PC-3 (cell line): Measurements from ENCODE around the gene GNAI2. TPM values are rescaled to one million over a fixed set of nuclear protein-coding genes. Genes with fewer than 3 reads are reported as not detected.

Source experiments
- ATAC-seq: fragments of 200-7000 bp; cut with Tn5 transposase; 2 replicates; pipeline ENCODE4 v1.9.1; 2020; ENCODE audit warnings: mild to moderate bottlenecking, moderate library complexity
- BruUV-seq: library from RNA; stranded (reverse); fragments of 400-500 nt; replicated peaks from 2 replicates; lab custom pipeline; 2021; lab: Mats Ljungman, UMichigan
- CTCF ChIA-PET: fragments of 300-600 bp; sonication (Branson Sonifier 250); formaldehyde crosslinking; loops from one replicate; lab custom pipeline; 2022; ENCODE audit warnings: antibody characterized with exemption; lab: Charles Lee
- POLR2A ChIA-PET: fragments of 300-600 bp; sonication (Branson Sonifier 250); formaldehyde crosslinking; loops from one replicate; lab custom pipeline; 2022; ENCODE audit warnings: antibody characterized with exemption; ENCODE audit not compliant: unreplicated experiment; lab: Charles Lee
- DNase-seq: peaks from one replicate; pipeline ENCODE4 v3.0.0-alpha.2; 2015
- H2AFZ ChIP-seq: fragments of 300-600 bp; sonication (generic); 2 replicates; pipeline ENCODE4 v1.6.0; 2016; ENCODE audit warnings: antibody characterized with exemption, low read length
- H3F3A ChIP-seq: fragments of 300-600 bp; sonication (generic); one replicate; pipeline ENCODE4 v1.6.0; 2017; ENCODE audit warnings: antibody characterized with exemption, low read length, control low read depth, mild to moderate bottlenecking; ENCODE audit not compliant: unreplicated experiment
- H3K27ac ChIP-seq: fragments of 300-600 bp; sonication (generic); 2 replicates; pipeline ENCODE4 v1.5.1; 2016; ENCODE audit warnings: mild to moderate bottlenecking, low read length
- H3K27me3 ChIP-seq: fragments of 300-600 bp; sonication (generic); 2 replicates; pipeline ENCODE4 v1.6.1; 2016; ENCODE audit warnings: low read length, mixed read lengths
- H3K36me3 ChIP-seq: fragments of 300-600 bp; sonication (generic); 2 replicates; pipeline ENCODE4 v1.6.1; 2016; ENCODE audit warnings: low read depth, mixed run types, low read length, mixed read lengths
- H3K4me1 ChIP-seq: fragments of 300-600 bp; sonication (generic); 2 replicates; pipeline ENCODE4 v1.5.1; 2016; ENCODE audit warnings: low read length; ENCODE audit not compliant: insufficient read depth
- H3K4me2 ChIP-seq: fragments of 300-600 bp; sonication (generic); 2 replicates; pipeline ENCODE4 v1.6.0; 2016; ENCODE audit warnings: low read length
- H3K4me3 ChIP-seq: fragments of 300-600 bp; sonication (generic); 2 replicates; pipeline ENCODE4 v1.5.1; 2016; ENCODE audit warnings: mild to moderate bottlenecking, low read length, mixed read lengths
- H3K79me2 ChIP-seq: fragments of 300-600 bp; sonication (generic); 2 replicates; pipeline ENCODE4 v1.6.1; 2017; ENCODE audit warnings: low read length, mixed read lengths
- H3K9ac ChIP-seq: fragments of 300-600 bp; sonication (generic); 2 replicates; pipeline ENCODE4 v1.6.0; 2016; ENCODE audit warnings: mild to moderate bottlenecking, low read length
- H3K9me2 ChIP-seq: fragments of 300-600 bp; sonication (generic); replicated peaks from 2 replicates; pipeline ENCODE4 v1.6.1; 2016; ENCODE audit warnings: mixed run types, low read length, mixed read lengths
- H3K9me3 ChIP-seq: fragments of 300-600 bp; sonication (generic); 2 replicates; pipeline ENCODE4 v1.6.1; 2016; ENCODE audit warnings: low read length, mixed read lengths
- H4K20me1 ChIP-seq: fragments of 300-600 bp; sonication (generic); 2 replicates; pipeline ENCODE4 v1.6.1; 2016; ENCODE audit warnings: low read length, mixed read lengths
- EZH2 ChIP-seq: fragments of 300-600 bp; sonication (generic); IDR thresholded peaks from one replicate; pipeline ENCODE4 v1.6.1; 2017; ENCODE audit warnings: antibody characterized with exemption, mild to moderate bottlenecking, low read length; ENCODE audit not compliant: unreplicated experiment
- EZH2phosphoT487 ChIP-seq: fragments of 300-600 bp; sonication (generic); IDR thresholded peaks from 2 replicates; pipeline ENCODE4 v1.6.1; 2018; ENCODE audit warnings: mild to moderate bottlenecking, antibody characterized with exemption, low read length, borderline replicate concordance
- intact Hi-C: fragments of 100-400 bp; cut with micrococcal nuclease; formaldehyde crosslinking; loops from 2 replicates; pipeline ENCODE4 v1.9.0; 2023
- total RNA-seq: library from RNA; depleted of rRNA; stranded (reverse); fragments of >200 nt; gene quantifications from 2 replicates; pipeline ENCODE4 v1.2.3, GENCODE V29; 2014
- TF ChIP-seq, protein P1 (sequence below): fragments of 300-600 bp; sonication (generic); conservative IDR thresholded peaks from 2 replicates; pipeline ENCODE4 v1.5.1; 2017; ENCODE audit warnings: antibody characterized with exemption, low read depth, mild to moderate bottlenecking, low read length

GNAI2 gene
- total RNA-seq, 1 experiment from 2014 or later = 221 TPM

DNA sequence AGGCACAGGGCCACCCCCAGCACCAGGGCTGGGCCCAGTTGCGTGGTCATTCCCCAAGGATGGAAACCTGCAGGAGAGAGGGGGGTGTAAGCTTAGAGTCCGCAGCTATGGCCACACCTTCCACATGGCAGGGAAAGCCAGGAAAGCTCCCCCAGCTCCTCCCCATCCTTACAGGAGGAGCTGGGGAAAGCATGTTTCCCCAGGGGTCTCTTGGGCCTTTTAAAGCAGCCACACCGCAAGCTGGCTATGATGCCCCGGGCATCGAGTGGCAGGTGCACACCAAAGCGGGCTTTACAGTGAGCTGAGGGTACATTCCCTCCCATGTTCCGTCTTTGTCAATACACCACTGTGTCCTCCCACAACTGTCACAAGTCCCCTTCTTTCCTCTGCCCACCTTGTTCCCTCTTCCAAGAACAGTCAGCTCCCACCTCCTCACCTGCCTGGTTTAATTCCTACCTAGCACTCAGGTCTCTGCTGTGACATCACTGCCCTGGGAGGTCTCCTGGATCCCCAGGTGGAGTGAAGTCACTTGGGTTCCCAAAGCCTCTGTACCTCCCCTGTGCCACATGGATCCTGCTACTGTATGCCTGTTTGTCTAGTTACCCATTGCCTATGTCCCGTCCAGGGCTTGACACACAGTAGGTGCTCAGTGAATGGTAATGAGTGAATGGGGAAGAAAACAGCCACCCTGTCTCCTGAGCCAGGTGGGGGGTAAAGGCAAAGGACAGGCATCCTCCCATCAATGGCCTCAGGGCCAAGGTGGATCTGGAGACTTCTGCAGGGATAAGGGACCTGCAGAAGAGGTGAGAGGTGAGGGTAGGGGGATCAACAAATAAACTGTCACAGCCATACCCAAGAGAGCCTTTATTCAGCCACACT is 59.8 kb downstream of the GNAI2 start:
- Histone ChIP-seq H3K9me3 (no peaks in the 10 kb centered on the region), H2AFZ (no peak overlapping the region), H3K4me2 (no peak overlapping the region), H3K27me3 (no peaks in the 10 kb centered on the region), H3K27ac (no peak overlapping the region), H3K79me2 (peaks cover 28% of the 10 kb centered on the region), H3K36me3 (no peaks in the 10 kb centered on the region), H3K4me3 (no peak overlapping the region), H3K4me1 (peaks cover 26% of the 10 kb centered on the region), H3K9me2 (no peaks in the 10 kb centered on the region), H4K20me1 (no peaks in the 10 kb centered on the region), H3F3A (no peaks in the 10 kb centered on the region), H3K9ac (no peak overlapping the region)
- ATAC-seq (no peak), DNase-seq (no peak)
- intact Hi-C loops = no loop called here
- TF ChIP-seq, protein P1, sequence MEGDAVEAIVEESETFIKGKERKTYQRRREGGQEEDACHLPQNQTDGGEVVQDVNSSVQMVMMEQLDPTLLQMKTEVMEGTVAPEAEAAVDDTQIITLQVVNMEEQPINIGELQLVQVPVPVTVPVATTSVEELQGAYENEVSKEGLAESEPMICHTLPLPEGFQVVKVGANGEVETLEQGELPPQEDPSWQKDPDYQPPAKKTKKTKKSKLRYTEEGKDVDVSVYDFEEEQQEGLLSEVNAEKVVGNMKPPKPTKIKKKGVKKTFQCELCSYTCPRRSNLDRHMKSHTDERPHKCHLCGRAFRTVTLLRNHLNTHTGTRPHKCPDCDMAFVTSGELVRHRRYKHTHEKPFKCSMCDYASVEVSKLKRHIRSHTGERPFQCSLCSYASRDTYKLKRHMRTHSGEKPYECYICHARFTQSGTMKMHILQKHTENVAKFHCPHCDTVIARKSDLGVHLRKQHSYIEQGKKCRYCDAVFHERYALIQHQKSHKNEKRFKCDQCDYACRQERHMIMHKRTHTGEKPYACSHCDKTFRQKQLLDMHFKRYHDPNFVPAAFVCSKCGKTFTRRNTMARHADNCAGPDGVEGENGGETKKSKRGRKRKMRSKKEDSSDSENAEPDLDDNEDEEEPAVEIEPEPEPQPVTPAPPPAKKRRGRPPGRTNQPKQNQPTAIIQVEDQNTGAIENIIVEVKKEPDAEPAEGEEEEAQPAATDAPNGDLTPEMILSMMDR = no peak
- TF ChIP-seq EZH2phosphoT487 = no peak
- no peak for TF ChIP-seq EZH2
- POLR2A ChIA-PET = no interaction called here
- CTCF ChIA-PET = no interaction called here
- BruUV-seq = no TSS peak

DNA sequence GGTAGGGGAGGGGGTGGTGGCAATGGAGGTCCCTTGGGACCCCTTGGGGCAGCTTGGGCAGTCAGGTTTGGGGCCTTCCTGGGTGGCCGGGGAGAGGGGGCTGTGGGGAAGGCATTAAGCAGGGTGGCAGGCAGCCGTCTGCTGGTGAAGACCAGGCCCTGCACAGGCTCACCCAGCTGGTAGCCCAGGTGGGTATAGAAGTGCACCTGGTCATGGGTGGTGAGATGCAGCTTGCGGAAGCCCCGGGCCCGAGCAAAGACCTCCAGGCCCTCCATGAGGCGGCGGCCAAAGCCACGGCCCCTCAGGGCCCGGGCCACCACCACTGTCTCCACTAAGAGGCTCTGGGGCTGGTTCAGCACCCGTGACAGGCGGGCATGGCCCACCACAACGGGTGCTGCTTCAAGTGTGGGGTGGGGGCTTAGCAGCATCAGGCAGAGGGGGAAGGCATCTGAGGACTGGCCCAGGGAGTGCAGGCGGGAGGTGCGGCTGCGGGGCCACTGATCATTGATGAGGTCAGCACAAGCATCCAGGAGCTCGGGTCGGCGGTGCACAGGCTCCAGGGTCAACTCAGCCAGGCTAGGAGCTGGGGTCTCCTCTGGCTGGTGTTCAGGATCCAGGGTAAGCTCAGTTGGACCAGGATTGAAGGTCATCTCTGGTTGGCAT is 60.8 kb downstream of the GNAI2 start:
- ChIA-PET POLR2A (no interaction called here), CTCF (interaction anchor here (0.6 to 0.7 kb wide), 2 partner anchors 22 to 25 kb away, joined by 3 to 8 read pairs; no protein-coding TSS in a partner anchor)
- Histone ChIP-seq H3K36me3 (no peaks in the 10 kb centered on the region), H3K9me2 (no peaks in the 10 kb centered on the region), H4K20me1 (no peaks in the 10 kb centered on the region), H3K9me3 (no peaks in the 10 kb centered on the region), H3K79me2 (peaks cover 18% of the 10 kb centered on the region), H3K4me3 (no peak overlapping the region), H3K27ac (no peak overlapping the region), H3K9ac (no peak overlapping the region), H3F3A (no peaks in the 10 kb centered on the region), H3K4me2 (no peak overlapping the region), H3K4me1 (peaks cover 26% of the 10 kb centered on the region), H2AFZ (no peak overlapping the region), H3K27me3 (no peaks in the 10 kb centered on the region)
- TF ChIP-seq EZH2phosphoT487 (no peak), EZH2 (no peak)
- TF ChIP-seq, protein P1 = no peak
- ATAC-seq (no peak), DNase-seq (no peak)
- intact Hi-C loops = no loop called here
- no TSS peak for BruUV-seq
